ENCODE measurements around the gene DLG1. TPM values are rescaled to one million over a fixed set of nuclear protein-coding genes. Genes with fewer than 3 reads are reported as not detected.
A peak's percentile ranks its signal among the peaks of the same experiment; 100 is the strongest.

Gene DLG1
- total RNA-seq, 1 donor from 2014 or later, result 84.1 TPM

- no peak for DNase-seq
Observed at GRCh38 chr3:197125636-197126035, 172.8 kb downstream of the DLG1 start.

DNA sequence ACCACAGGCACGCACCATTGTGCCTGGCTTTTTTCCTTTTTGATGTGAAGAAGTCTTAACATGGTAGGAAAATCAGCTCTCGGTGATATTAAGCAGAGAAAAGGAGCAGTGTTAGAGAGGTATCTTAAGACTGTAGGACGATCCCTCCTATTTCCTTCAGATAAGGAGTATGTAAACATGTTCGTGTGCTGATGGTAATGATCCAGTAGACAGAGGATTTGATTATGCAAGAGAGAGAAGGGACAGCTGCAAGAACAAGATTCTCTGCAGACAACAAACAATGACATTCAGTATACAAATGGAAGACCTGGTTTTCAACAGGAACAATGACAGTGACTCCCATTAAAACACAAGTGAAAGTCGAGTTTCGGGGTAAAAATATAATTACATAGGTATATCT lies 173.7 kb downstream of the DLG1 start:
- Mint-ChIP-seq H3K27ac (no peak overlapping the region), H3K4me1 (no peaks in the 10 kb centered on the region), H3K9me3 (no peaks in the 10 kb centered on the region), H3K4me3 (no peak overlapping the region), H3K36me3 (ENCODE audit: low read depth) (peaks cover 12% of the 10 kb centered on the region), H3K27me3 (no peaks in the 10 kb centered on the region)
- intact Hi-C loops (cut with micrococcal nuclease), result no loop called here
- no peak for DNase-seq

More at GRCh38 chr3:197125636-197126035, 172.8 kb downstream of the DLG1 start:
- H3K4me3 Mint-ChIP-seq, result no peak overlapping the region
- H3K4me1 Mint-ChIP-seq, result no peaks in the 10 kb centered on the region
- no peaks in the 10 kb centered on the region for H3K27me3 Mint-ChIP-seq
- intact Hi-C loops (cut with micrococcal nuclease), result no loop called here
- H3K27ac Mint-ChIP-seq, result no peak overlapping the region
- no peaks in the 10 kb centered on the region for H3K9me3 Mint-ChIP-seq
- H3K36me3 Mint-ChIP-seq (ENCODE audit: low read depth), result peaks cover 12% of the 10 kb centered on the region

DNA sequence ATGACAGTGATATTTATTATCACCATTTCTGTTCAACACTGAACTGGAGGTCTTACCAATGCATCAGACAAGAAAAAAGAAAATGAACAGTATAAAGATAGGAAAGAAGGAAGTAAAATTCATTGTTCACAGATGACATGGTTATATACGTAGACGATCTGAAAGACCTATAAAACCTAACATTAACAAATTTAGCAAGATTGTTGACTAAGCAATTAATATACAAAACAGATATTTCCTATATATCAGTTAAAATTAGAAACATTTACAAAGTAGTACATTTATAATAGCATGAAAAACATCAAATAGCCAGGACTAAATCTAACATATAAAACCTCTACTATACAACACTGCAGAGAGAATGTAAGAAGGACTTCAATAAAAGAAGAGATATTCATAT lies 176.0 kb downstream of the DLG1 start:
- Mint-ChIP-seq H3K4me1 (peaks cover under 1% of the 10 kb centered on the region), H3K4me3 (no peak overlapping the region), H3K36me3 (ENCODE audit: low read depth) (peaks cover 6% of the 10 kb centered on the region), H3K27ac (no peak overlapping the region), H3K27me3 (no peaks in the 10 kb centered on the region), H3K9me3 (no peaks in the 10 kb centered on the region)
- no peak for DNase-seq
- intact Hi-C loops (cut with micrococcal nuclease), result no loop called here

- Mint-ChIP-seq H3K27me3 (no peaks in the 10 kb centered on the region), H3K9me3 (no peaks in the 10 kb centered on the region), H3K36me3 (ENCODE audit: low read depth) (peaks cover 25% of the 10 kb centered on the region), H3K4me3 (no peak overlapping the region), H3K27ac (no peak overlapping the region), H3K4me1 (peaks cover 6% of the 10 kb centered on the region)
- no peak for DNase-seq
- intact Hi-C loops (cut with micrococcal nuclease), result no loop called here
Observed at GRCh38 chr3:197117114-197117513, 181.3 kb downstream of the DLG1 start.

GRCh38 chr3:197114007-197114406 lies 184.4 kb downstream of the DLG1 start:
- H3K4me3 Mint-ChIP-seq, result no peak overlapping the region
- no peaks in the 10 kb centered on the region for H3K9me3 Mint-ChIP-seq
- intact Hi-C loops (cut with micrococcal nuclease), result no loop called here
- no peaks in the 10 kb centered on the region for H3K27me3 Mint-ChIP-seq
- peaks cover 6% of the 10 kb centered on the region for H3K4me1 Mint-ChIP-seq
- no peak overlapping the region for H3K27ac Mint-ChIP-seq
- no peak for DNase-seq
- peaks cover 47% of the 10 kb centered on the region for H3K36me3 Mint-ChIP-seq (ENCODE audit: low read depth)

DNA sequence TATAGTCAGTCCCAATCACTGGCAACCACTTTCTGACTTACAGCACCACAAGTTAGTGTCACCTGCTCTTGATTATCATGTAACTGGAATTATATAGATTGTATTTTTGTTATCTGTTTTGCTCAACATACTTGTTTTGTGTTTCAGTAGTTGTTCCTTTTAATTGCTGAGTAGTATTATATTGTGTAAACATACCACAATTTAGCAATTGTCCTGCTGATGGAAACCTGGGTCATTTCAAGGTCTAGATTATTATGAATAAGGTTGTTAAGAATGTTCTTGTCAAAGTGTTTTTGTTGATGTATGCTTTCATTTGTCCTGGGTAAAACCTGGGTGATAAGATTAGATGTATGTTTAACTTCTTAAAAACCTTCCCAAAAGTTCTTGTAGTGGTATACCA lies 186.7 kb downstream of the DLG1 start:
- intact Hi-C loops (cut with micrococcal nuclease), result no loop called here
- H3K4me3 Mint-ChIP-seq, result no peak overlapping the region
- H3K4me1 Mint-ChIP-seq, result no peaks in the 10 kb centered on the region
- H3K27me3 Mint-ChIP-seq, result no peaks in the 10 kb centered on the region
- H3K27ac Mint-ChIP-seq, result no peak overlapping the region
- no peak for DNase-seq
- no peaks in the 10 kb centered on the region for H3K9me3 Mint-ChIP-seq
- peaks cover 52% of the 10 kb centered on the region for H3K36me3 Mint-ChIP-seq (ENCODE audit: low read depth)

DNA sequence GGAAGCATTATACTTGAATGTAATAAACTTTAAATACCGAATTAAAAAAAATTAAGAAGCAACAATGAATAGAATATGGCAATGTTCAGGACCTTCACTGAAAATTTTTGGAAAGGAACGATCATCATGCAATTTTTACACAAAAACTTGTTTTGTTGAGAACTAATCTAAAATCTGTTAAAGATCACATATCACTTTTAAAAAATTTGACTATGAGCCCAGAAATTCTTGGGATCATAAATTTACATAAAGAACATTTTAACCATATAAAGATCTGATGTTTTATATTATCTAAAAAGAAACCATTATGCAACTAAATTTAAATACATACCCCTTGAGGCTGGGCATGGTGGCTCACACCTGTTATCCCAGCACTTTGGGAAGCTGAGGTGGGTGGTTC lies 192.6 kb downstream of the DLG1 start:
- Mint-ChIP-seq H3K27me3 (no peaks in the 10 kb centered on the region), H3K9me3 (no peaks in the 10 kb centered on the region), H3K36me3 (ENCODE audit: low read depth) (peaks cover 40% of the 10 kb centered on the region), H3K4me3 (no peak overlapping the region), H3K4me1 (no peaks in the 10 kb centered on the region), H3K27ac (no peak overlapping the region)
- intact Hi-C loops (cut with micrococcal nuclease), result no loop called here
- no peak for DNase-seq

- intact Hi-C loops (cut with micrococcal nuclease), result no loop called here
- no peaks in the 10 kb centered on the region for H3K27me3 Mint-ChIP-seq
- peaks cover 32% of the 10 kb centered on the region for H3K36me3 Mint-ChIP-seq (ENCODE audit: low read depth)
- no peaks in the 10 kb centered on the region for H3K4me1 Mint-ChIP-seq
- no peak for DNase-seq
- no peak overlapping the region for H3K27ac Mint-ChIP-seq
- H3K9me3 Mint-ChIP-seq, result no peaks in the 10 kb centered on the region
- no peak overlapping the region for H3K4me3 Mint-ChIP-seq
Observed at GRCh38 chr3:197104738-197105137, 193.7 kb downstream of the DLG1 start.

DNA sequence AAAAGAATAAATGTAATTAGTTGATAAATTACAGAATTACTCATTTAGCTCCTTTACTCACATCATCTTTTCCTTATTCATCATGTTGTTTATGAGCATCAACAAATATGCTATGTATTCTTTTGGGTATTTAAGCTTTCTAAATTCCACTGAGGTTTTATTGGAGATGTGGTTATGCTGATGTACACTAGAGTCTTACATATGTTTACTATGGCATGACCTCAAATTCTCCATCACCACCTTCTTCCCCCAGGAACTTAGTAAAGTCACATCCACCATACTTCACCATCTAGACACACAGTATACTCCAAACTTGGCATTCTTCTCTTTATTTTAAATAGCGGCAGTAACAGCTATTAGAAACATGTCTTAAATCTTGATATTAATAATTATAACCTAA lies 194.6 kb downstream of the DLG1 start:
- intact Hi-C loops (cut with micrococcal nuclease), result no loop called here
- Mint-ChIP-seq H3K27ac (no peak overlapping the region), H3K36me3 (ENCODE audit: low read depth) (peaks cover 30% of the 10 kb centered on the region), H3K9me3 (no peaks in the 10 kb centered on the region), H3K4me1 (no peaks in the 10 kb centered on the region), H3K4me3 (no peak overlapping the region), H3K27me3 (no peaks in the 10 kb centered on the region)
- DNase-seq, result no peak

DNA sequence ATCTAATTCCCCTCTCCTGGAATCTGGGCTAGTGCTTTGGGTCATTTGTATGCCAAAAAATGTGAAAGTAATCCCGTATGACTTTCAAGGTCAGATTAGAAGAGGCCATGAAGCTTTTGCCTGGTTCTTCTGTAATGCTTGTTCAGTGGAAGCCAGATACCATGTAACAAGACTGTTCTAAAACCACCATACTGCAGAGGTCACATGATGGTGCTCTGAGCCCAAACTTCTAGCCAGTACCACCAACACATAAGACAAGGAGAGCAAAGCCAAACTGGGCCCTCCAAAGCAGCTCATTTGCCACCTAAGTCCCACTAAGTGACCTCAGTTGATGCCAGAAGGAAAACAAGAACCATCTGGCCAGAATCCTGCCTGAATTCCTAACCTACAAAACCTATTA lies 204.5 kb downstream of the DLG1 start:
- intact Hi-C loops (cut with micrococcal nuclease), result no loop called here
- no peaks in the 10 kb centered on the region for H3K9me3 Mint-ChIP-seq
- no peak overlapping the region for H3K4me3 Mint-ChIP-seq
- H3K27ac Mint-ChIP-seq, result no peak overlapping the region
- DNase-seq, result no peak
- H3K27me3 Mint-ChIP-seq, result no peaks in the 10 kb centered on the region
- H3K36me3 Mint-ChIP-seq (ENCODE audit: low read depth), result peaks cover 16% of the 10 kb centered on the region
- peaks cover 2% of the 10 kb centered on the region for H3K4me1 Mint-ChIP-seq

DNA sequence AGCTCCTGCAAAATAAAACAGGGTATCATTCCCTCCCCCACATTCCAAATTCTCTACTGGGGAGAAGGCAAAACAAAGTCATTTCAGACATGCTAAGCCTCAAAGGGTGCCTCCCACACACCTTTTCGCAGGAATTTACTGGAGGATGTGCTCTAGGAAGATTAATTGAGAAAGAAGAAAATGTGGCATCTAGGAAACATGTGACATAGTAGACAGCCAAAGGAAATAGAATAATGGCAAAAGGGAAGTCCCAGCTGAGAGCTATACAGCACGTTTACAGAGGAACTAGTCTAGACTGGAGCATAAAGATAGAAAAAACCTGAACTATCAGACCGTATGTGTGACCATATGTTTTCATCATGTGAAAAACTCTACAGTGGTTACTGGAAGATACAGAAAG lies 210.0 kb downstream of the DLG1 start:
- H3K27ac Mint-ChIP-seq, result no peak overlapping the region
- DNase-seq, result no peak
- H3K36me3 Mint-ChIP-seq (ENCODE audit: low read depth), result peaks cover 23% of the 10 kb centered on the region
- no peaks in the 10 kb centered on the region for H3K27me3 Mint-ChIP-seq
- H3K4me3 Mint-ChIP-seq, result no peak overlapping the region
- H3K4me1 Mint-ChIP-seq, result peaks cover 21% of the 10 kb centered on the region
- intact Hi-C loops (cut with micrococcal nuclease), result no loop called here
- H3K9me3 Mint-ChIP-seq, result no peaks in the 10 kb centered on the region

DNA sequence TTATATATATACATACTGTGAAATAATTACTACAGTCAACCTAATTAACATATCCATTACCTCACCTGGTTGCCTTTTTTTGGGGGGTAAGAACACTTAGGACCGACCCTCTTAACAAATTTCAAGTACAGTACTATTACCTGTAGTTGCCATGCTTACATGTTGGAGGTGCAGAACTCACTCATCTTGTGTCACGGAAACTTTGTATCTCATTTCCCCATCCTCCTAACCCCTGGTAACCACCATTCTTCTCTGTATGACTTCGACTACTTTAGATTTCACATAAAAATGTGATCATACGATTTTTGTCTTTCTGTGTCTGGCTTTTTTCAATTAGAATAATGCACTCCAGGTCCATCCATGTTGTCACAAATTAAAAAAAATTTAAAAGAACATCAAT lies 213.3 kb downstream of the DLG1 start:
- Mint-ChIP-seq H3K9me3 (no peaks in the 10 kb centered on the region), H3K27me3 (no peaks in the 10 kb centered on the region), H3K4me1 (peaks cover 21% of the 10 kb centered on the region), H3K4me3 (no peak overlapping the region), H3K36me3 (ENCODE audit: low read depth) (peaks cover 26% of the 10 kb centered on the region), H3K27ac (no peak overlapping the region)
- intact Hi-C loops (cut with micrococcal nuclease), result no loop called here
- no peak for DNase-seq

DNA sequence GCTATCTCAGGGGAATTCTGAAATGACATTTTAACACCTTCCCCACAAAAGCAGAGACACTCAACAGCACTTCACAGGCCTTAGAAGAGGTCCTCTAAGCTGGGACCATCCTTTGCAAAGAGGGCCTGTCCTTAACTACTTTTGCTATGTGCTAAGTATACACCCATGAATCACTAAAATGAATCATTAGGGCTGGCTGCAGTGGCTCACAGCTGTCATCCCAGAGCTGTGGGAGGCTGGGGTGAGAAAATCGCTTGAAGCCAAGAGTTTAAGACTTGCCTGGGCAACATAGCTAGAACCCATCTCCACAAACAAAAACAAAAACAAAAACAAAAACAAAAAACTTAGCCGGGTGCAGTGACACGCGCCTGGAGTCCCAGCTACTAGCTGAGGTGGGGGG lies 214.9 kb downstream of the DLG1 start:
- intact Hi-C loops (cut with micrococcal nuclease), result no loop called here
- DNase-seq, result no peak
- Mint-ChIP-seq H3K27me3 (no peaks in the 10 kb centered on the region), H3K4me1 (peaks cover 17% of the 10 kb centered on the region), H3K4me3 (no peak overlapping the region), H3K36me3 (ENCODE audit: low read depth) (peaks cover 22% of the 10 kb centered on the region), H3K9me3 (no peaks in the 10 kb centered on the region), H3K27ac (peak overlapping the region; percentile 2)

GRCh38 chr3:197082871-197083270 lies 215.5 kb downstream of the DLG1 start:
- no peak for DNase-seq
- no peak overlapping the region for H3K27ac Mint-ChIP-seq
- no peaks in the 10 kb centered on the region for H3K27me3 Mint-ChIP-seq
- peaks cover 20% of the 10 kb centered on the region for H3K36me3 Mint-ChIP-seq (ENCODE audit: low read depth)
- peaks cover 12% of the 10 kb centered on the region for H3K4me1 Mint-ChIP-seq
- no peaks in the 10 kb centered on the region for H3K9me3 Mint-ChIP-seq
- H3K4me3 Mint-ChIP-seq, result no peak overlapping the region
- intact Hi-C loops (cut with micrococcal nuclease), result no loop called here

- H3K9me3 Mint-ChIP-seq, result no peaks in the 10 kb centered on the region
- no peak for DNase-seq
- H3K36me3 Mint-ChIP-seq (ENCODE audit: low read depth), result peaks cover 16% of the 10 kb centered on the region
- peaks cover 7% of the 10 kb centered on the region for H3K4me1 Mint-ChIP-seq
- intact Hi-C loops (cut with micrococcal nuclease), result no loop called here
- no peaks in the 10 kb centered on the region for H3K27me3 Mint-ChIP-seq
- H3K27ac Mint-ChIP-seq, result no peak overlapping the region
- H3K4me3 Mint-ChIP-seq, result no peak overlapping the region
Observed at GRCh38 chr3:197080344-197080743, 218.1 kb downstream of the DLG1 start.
